Liver (tissue), 3 donors: ENCODE data around the gene AKR1C8.

Source experiments
- EGR1 ChIP-seq, 2 donors: IDR thresholded peaks; 2 replicates each; pipeline ENCODE4 v1.6.1; 2016 to 2018; ENCODE audit warnings: antibody characterized with exemption in 2 of 2, low read depth in 2 of 2
- GABPA ChIP-seq, 2 donors: IDR thresholded peaks in 1 of 2; conservative IDR thresholded peaks in 1 of 2; 2 replicates each; pipeline ENCODE4 v1.6.1; 2016; ENCODE audit warnings: antibody characterized with exemption in 2 of 2, mild to moderate bottlenecking in 1 of 2, moderate library complexity in 1 of 2
- JUND ChIP-seq, 2 donors: IDR thresholded peaks; 2 replicates each; pipeline ENCODE4 v1.6.1; 2016; ENCODE audit warnings: antibody characterized with exemption in 2 of 2
- MAX ChIP-seq: IDR thresholded peaks from 2 replicates; pipeline ENCODE4 v1.6.1; 2016; ENCODE audit warnings: antibody characterized with exemption
- RAD21 ChIP-seq, 2 donors: IDR thresholded peaks; 2 replicates each; pipeline ENCODE4 v1.6.1; 2016; ENCODE audit warnings: antibody characterized with exemption in 2 of 2, mild to moderate bottlenecking in 2 of 2
- SP1 ChIP-seq: IDR thresholded peaks from 2 replicates; pipeline ENCODE4 v1.6.1; 2018; ENCODE audit warnings: antibody characterized with exemption, mild to moderate bottlenecking
- TAF1 ChIP-seq: conservative IDR thresholded peaks from 2 replicates; pipeline ENCODE4 v1.6.1; 2016; ENCODE audit warnings: antibody characterized with exemption, mild to moderate bottlenecking
- YY1 ChIP-seq: IDR thresholded peaks from 2 replicates; pipeline ENCODE4 v1.6.1; 2016; ENCODE audit warnings: antibody characterized with exemption, mild to moderate bottlenecking
- TF ChIP-seq, protein P1 (sequence below): fragments of 150-350 bp; IDR thresholded peaks from 2 replicates; pipeline ENCODE4 v1.5.1; 2017; ENCODE audit warnings: improper control_type of control experiment, low read depth, low read length; ENCODE audit not compliant: missing input control
- donor health status: healthy.
- donor health status: healthy.

DNA sequence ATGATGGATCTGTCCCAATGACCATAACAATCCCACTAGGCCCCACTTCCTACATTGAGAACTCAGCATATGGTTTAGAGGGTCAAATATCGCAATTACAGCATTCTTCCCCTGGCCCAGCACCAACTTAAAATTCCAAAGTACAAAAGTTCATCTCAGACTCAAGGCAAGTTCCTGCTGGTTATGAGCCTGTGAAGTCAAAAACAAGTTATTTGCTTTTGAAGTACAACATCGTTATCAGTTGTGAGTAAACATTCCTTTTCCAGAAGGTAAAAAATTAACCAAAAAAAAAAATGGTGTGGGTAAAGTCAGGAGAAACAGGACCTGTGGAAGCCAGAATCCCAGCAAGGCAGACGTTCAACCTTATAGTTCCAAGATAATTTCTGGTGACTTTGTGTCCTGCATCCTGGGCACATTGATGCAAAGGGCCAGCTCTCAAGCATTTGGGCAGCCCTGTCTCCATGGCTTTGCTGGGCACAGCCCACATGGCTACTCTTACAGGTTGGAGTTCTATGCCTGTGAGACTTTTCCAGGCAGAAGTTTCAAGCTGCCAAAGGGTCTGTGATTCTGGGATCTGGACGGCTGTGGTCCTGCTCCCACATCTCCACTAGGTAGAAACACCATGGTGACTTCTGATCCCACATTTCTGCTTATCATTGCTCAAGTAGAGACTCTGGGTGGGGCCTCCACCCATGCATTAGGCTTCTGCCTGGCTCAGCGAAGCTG lies 37.5 kb downstream of the AKR1C8 start:
- TF ChIP-seq, protein P1, sequence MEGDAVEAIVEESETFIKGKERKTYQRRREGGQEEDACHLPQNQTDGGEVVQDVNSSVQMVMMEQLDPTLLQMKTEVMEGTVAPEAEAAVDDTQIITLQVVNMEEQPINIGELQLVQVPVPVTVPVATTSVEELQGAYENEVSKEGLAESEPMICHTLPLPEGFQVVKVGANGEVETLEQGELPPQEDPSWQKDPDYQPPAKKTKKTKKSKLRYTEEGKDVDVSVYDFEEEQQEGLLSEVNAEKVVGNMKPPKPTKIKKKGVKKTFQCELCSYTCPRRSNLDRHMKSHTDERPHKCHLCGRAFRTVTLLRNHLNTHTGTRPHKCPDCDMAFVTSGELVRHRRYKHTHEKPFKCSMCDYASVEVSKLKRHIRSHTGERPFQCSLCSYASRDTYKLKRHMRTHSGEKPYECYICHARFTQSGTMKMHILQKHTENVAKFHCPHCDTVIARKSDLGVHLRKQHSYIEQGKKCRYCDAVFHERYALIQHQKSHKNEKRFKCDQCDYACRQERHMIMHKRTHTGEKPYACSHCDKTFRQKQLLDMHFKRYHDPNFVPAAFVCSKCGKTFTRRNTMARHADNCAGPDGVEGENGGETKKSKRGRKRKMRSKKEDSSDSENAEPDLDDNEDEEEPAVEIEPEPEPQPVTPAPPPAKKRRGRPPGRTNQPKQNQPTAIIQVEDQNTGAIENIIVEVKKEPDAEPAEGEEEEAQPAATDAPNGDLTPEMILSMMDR: no peak
- peak in 1 of 2 donors; percentile 21 for TF ChIP-seq GABPA (IDR thresholded peaks at IDR 0.05 in 1 of 2, conservative IDR thresholded peaks at IDR 0.05 in 1 of 2)
- TF ChIP-seq MAX: peak; percentile 81
- peak; percentile 46 to 53 for TF ChIP-seq EGR1 (IDR thresholded peaks at IDR 0.05; ENCODE audit: low read depth in 2 of 2)
- no peak for TF ChIP-seq TAF1
- peak; percentile 92 for TF ChIP-seq SP1
- peak; percentile 90 to 92 for TF ChIP-seq JUND (IDR thresholded peaks at IDR 0.05)
- TF ChIP-seq YY1: peak; percentile 86
- peak; percentile 49 to 66 for TF ChIP-seq RAD21 (IDR thresholded peaks at IDR 0.05)
